OCI-LY3 (cell line): ENCODE results near the gene SLC39A1.

Experiments
- CTCF ChIP-seq: fragments of 200-600, 300-600 bp; sonication (generic); IDR thresholded peaks from 2 replicates; pipeline ENCODE4 v1.5.1; 2014; ENCODE audit warnings: antibody characterized with exemption, low read length, low read depth
- EZH2phosphoT487 ChIP-seq: fragments of 200-600 bp; shearing (Covaris generic); IDR thresholded peaks from 2 replicates; pipeline ENCODE4 v1.6.1; 2018; ENCODE audit warnings: antibody characterized with exemption, mixed run types, low read depth

GRCh38 chr1:153921803-153922075 lies 41.6 kb downstream of the SLC39A1 start:
- TF ChIP-seq CTCF, result no peak
- no peak for TF ChIP-seq EZH2phosphoT487
